ENCODE results near the gene ORMDL3. TPM values are rescaled to one million over a fixed set of nuclear protein-coding genes. Genes with fewer than 3 reads are reported as not detected.

ORMDL3 gene, protein sequence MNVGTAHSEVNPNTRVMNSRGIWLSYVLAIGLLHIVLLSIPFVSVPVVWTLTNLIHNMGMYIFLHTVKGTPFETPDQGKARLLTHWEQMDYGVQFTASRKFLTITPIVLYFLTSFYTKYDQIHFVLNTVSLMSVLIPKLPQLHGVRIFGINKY
- total RNA-seq (10 to 100 TPM; 44.2 to 45.0 TPM), polyA plus RNA-seq (10 to 100 TPM; 50.4 to 74.0 TPM)
- long read RNA-seq, donor 1, transcript ORMDL3-201 (4 exons, 2,111 nt) = major isoform, 9 of 13 reads
- long read RNA-seq, donor 1, partial matches to known transcripts = 1 of 13 reads
- long read RNA-seq, donor 1, other reads (novel, unspliced or antisense) = 0 of 13 reads
- long read RNA-seq, donor 2, partial matches to known transcripts = 0 of 3 reads
- long read RNA-seq, donor 2, other reads (novel, unspliced or antisense) = 3 of 3 reads

DNA sequence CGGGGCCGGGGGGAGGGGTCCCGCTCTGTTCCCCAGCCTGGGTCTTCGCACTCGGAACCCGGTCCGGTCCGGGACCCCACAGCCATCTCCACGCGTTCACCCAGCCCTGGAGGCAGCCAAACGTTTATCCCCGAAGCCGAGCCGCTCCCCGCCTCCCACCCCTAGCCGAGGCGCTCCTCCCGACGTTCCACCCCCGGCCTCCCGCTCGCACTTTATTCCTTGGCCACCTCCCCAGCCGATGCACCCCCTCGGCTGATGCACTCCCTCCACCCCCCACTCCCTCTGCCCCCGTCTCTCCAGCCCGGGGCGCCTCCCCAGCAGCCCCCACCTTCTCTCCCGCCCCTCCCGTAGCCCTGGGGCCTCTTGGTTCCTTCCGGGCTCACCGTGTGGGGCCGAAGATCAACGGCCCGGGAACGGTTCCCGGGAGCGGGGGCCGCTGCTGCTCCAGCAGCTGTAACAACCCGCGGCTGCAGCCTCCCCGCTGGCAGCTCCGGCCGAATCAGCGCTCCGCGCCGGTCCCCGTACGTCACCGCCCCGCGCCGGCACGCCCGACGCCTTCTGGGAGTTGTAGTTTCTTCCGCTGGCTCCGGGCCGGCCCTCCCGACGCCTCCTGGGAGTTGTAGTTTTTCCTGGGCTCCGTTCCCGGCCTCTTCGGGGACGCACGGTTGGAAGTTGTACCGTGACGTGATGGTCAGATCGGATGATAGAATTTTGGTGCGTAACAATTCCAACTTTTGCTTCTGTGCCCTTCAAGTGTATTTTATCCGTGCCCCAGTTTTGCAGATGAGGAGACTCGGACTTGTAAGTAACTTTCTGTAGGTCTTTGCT lies at the start of gene ORMDL3, which contains the start of gene LRRC3C:
Gene ORMDL3 (minus strand): TSS at position 501 of the 828 bp plus-strand sequence. CDS start 3,398 bp downstream, outside the sequence.
Gene LRRC3C (plus strand): TSS at position 632 of the 828 bp plus-strand sequence. CDS start 13,792 bp downstream, outside the sequence.
- WGBS, 2 donors = 1% methylated on average over 43 to 72 of the region's 72 CpGs
- Histone ChIP-seq H3K27ac (ENCODE audit: low read depth in 1 of 2, low read length in 2 of 2) (peak within 1 kb of the TSS; percentile 99 to 100), H3K4me3 (ENCODE audit: low read length in 2 of 2) (peak within 1 kb of the TSS; percentile 76 to 97), H3K9me3 (ENCODE audit: control insufficient read depth, low read length) (no peaks in the 10 kb centered on the region), H3K36me3 (ENCODE audit: control insufficient read depth in 1 of 2, insufficient read depth in 2 of 2, low read length in 1 of 2) (peaks cover 0 to 7% of the 10 kb centered on the region in 2 donors), H3K4me1 (ENCODE audit: control insufficient read depth in 1 of 2, insufficient read depth in 2 of 2, low read length in 2 of 2) (peaks cover 3 to 6% of the 10 kb centered on the region in 2 donors), H3K27me3 (ENCODE audit: control insufficient read depth in 1 of 2, insufficient read depth in 2 of 2, low read length in 1 of 2) (no peaks in the 10 kb centered on the region)
- DNase-seq (peak; percentile 96 to 98), ATAC-seq (ENCODE audit: low FRiP score) (peak; percentile 96)
- intact Hi-C loops (cut with DNase I) = loop anchor here in 1 of 2 donors (5.0 kb wide), 1 partner anchor 50 kb away; no protein-coding TSS in a partner anchor

- intact Hi-C loops (cut with DNase I) = loop anchor here (5.0 to 10.0 kb wide), 2 partner anchors 48 to 101 kb away; partner anchors contain the start of genes LRRC3C (in 1 of the 2) and ORMDL3 (in 1 of the 2)
- Histone ChIP-seq H3K27ac (ENCODE audit: low read depth in 1 of 2, low read length in 2 of 2) (no peak overlapping the region), H3K4me1 (ENCODE audit: control insufficient read depth in 1 of 2, insufficient read depth in 2 of 2, low read length in 2 of 2) (no peaks in the 10 kb centered on the region), H3K36me3 (ENCODE audit: control insufficient read depth in 1 of 2, insufficient read depth in 2 of 2, low read length in 1 of 2) (no peaks in the 10 kb centered on the region), H3K4me3 (ENCODE audit: low read length in 2 of 2) (no peak overlapping the region), H3K9me3 (ENCODE audit: control insufficient read depth, low read length) (no peaks in the 10 kb centered on the region), H3K27me3 (ENCODE audit: control insufficient read depth in 1 of 2, insufficient read depth in 2 of 2, low read length in 1 of 2) (no peaks in the 10 kb centered on the region)
- ATAC-seq (ENCODE audit: low FRiP score) (no peak), DNase-seq (no peak)
- WGBS, 2 donors = 61% methylated on average over 4 of the region's 4 CpGs
These were observed 48.4 kb upstream of the ORMDL3 start for GRCh38 chr17:39975801-39976200.

DNA sequence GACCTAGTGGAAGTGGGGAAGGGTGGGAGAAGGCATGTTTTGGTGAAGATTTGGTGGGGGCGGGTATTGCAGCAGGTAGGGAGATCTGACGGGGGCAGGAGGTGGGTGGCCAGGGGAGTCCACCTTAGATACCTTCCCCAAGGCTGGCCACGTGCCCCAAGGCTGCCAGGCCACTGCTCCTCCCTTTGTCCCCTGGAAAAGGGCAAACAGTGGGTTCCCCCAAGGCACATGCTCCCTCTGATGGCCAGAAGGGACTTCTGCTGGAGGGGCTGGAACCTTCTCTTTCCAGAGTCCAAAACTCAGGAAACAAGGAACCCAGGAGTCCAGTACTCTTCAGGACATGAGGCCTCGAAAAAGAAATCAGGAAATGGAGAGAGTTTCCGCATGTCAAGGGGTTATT lies 47.0 kb upstream of the ORMDL3 start:
- Histone ChIP-seq H3K27ac (ENCODE audit: low read depth in 1 of 2, low read length in 2 of 2) (no peak overlapping the region), H3K9me3 (ENCODE audit: control insufficient read depth, low read length) (no peaks in the 10 kb centered on the region), H3K4me1 (ENCODE audit: control insufficient read depth in 1 of 2, insufficient read depth in 2 of 2, low read length in 2 of 2) (no peaks in the 10 kb centered on the region), H3K36me3 (ENCODE audit: control insufficient read depth in 1 of 2, insufficient read depth in 2 of 2, low read length in 1 of 2) (no peaks in the 10 kb centered on the region), H3K27me3 (ENCODE audit: control insufficient read depth in 1 of 2, insufficient read depth in 2 of 2, low read length in 1 of 2) (no peaks in the 10 kb centered on the region), H3K4me3 (ENCODE audit: low read length in 2 of 2) (no peak overlapping the region)
- DNase-seq = no peak
- ATAC-seq (ENCODE audit: low FRiP score) = peak; percentile 11
- 79 to 84% methylated on average over 4 to 5 of the region's 5 CpGs for WGBS, 2 donors
- intact Hi-C loops (cut with DNase I) = loop anchor here in 1 of 2 donors (10.0 kb wide), 1 partner anchor 100 kb away; no protein-coding TSS in a partner anchor

DNA sequence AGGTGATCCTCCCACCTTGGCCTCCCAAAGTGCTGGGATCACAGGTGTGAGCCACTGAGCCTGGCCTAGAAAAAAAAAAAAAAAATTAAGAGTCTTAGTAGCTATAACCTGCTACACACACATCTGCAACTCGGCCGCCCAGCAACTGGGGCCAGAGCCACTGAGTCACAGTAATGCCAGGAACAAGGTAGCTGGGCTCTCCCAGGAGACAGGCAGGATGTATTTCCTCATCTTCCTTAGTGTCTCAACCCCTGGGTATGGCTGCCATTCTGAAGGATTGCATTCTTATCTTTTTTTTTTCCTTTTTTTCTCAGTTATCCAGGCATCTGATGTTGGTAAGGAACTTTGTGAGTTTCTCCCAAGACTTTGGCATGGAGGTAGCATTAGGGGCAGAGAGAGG lies 46.1 kb upstream of the ORMDL3 start:
- no peak for ATAC-seq (ENCODE audit: low FRiP score)
- Histone ChIP-seq H3K27ac (ENCODE audit: low read depth in 1 of 2, low read length in 2 of 2) (no peak overlapping the region), H3K4me1 (ENCODE audit: control insufficient read depth in 1 of 2, insufficient read depth in 2 of 2, low read length in 2 of 2) (no peaks in the 10 kb centered on the region), H3K4me3 (ENCODE audit: low read length in 2 of 2) (no peak overlapping the region), H3K9me3 (ENCODE audit: control insufficient read depth, low read length) (no peaks in the 10 kb centered on the region), H3K36me3 (ENCODE audit: control insufficient read depth in 1 of 2, insufficient read depth in 2 of 2, low read length in 1 of 2) (no peaks in the 10 kb centered on the region), H3K27me3 (ENCODE audit: control insufficient read depth in 1 of 2, insufficient read depth in 2 of 2, low read length in 1 of 2) (no peaks in the 10 kb centered on the region)
- intact Hi-C loops (cut with DNase I) = loop anchor here in 1 of 2 donors (10.0 kb wide), 1 partner anchor 99 kb away; no protein-coding TSS in a partner anchor
- WGBS, 2 donors = 87 to 97% methylated on average over 2 of the region's 2 CpGs
- DNase-seq = no peak

- Histone ChIP-seq H3K36me3 (ENCODE audit: control insufficient read depth in 1 of 2, insufficient read depth in 2 of 2, low read length in 1 of 2) (no peaks in the 10 kb centered on the region), H3K4me1 (ENCODE audit: control insufficient read depth in 1 of 2, insufficient read depth in 2 of 2, low read length in 2 of 2) (no peaks in the 10 kb centered on the region), H3K4me3 (ENCODE audit: low read length in 2 of 2) (no peak overlapping the region), H3K9me3 (ENCODE audit: control insufficient read depth, low read length) (no peaks in the 10 kb centered on the region), H3K27me3 (ENCODE audit: control insufficient read depth in 1 of 2, insufficient read depth in 2 of 2, low read length in 1 of 2) (no peaks in the 10 kb centered on the region), H3K27ac (ENCODE audit: low read depth in 1 of 2, low read length in 2 of 2) (no peak overlapping the region)
- DNase-seq = no peak
- no peak for ATAC-seq (ENCODE audit: low FRiP score)
- intact Hi-C loops (cut with DNase I) = loop anchor here in 1 of 2 donors (10.0 kb wide), 1 partner anchor 97 kb away; no protein-coding TSS in a partner anchor
- whole genome bisulfite sequencing, 2 donors = 19 to 22% methylated on average over 3 of the region's 3 CpGs
These were observed 44.9 kb upstream of the ORMDL3 start for GRCh38 chr17:39972271-39972670.

GRCh38 chr17:39971076-39971603 lies 43.7 kb upstream of the ORMDL3 start:
- 85 to 87% methylated on average over 4 of the region's 4 CpGs for WGBS, 2 donors
- no peaks in the 10 kb centered on the region for H3K9me3 ChIP-seq (ENCODE audit: control insufficient read depth, low read length)
- no peak for DNase-seq
- ATAC-seq (ENCODE audit: low FRiP score) = no peak
- H3K4me1 ChIP-seq (ENCODE audit: control insufficient read depth in 1 of 2, insufficient read depth in 2 of 2, low read length in 2 of 2) = no peaks in the 10 kb centered on the region
- H3K36me3 ChIP-seq (ENCODE audit: control insufficient read depth in 1 of 2, insufficient read depth in 2 of 2, low read length in 1 of 2) = no peaks in the 10 kb centered on the region
- H3K4me3 ChIP-seq (ENCODE audit: low read length in 2 of 2) = no peak overlapping the region
- no peaks in the 10 kb centered on the region for H3K27me3 ChIP-seq (ENCODE audit: control insufficient read depth in 1 of 2, insufficient read depth in 2 of 2, low read length in 1 of 2)
- no peak overlapping the region for H3K27ac ChIP-seq (ENCODE audit: low read depth in 1 of 2, low read length in 2 of 2)
- intact Hi-C loops (cut with DNase I) = loop anchor here in 1 of 2 donors (10.0 kb wide), 1 partner anchor 96 kb away; no protein-coding TSS in a partner anchor

- Histone ChIP-seq H3K9me3 (ENCODE audit: control insufficient read depth, low read length) (no peaks in the 10 kb centered on the region), H3K36me3 (ENCODE audit: control insufficient read depth in 1 of 2, insufficient read depth in 2 of 2, low read length in 1 of 2) (no peaks in the 10 kb centered on the region), H3K4me1 (ENCODE audit: control insufficient read depth in 1 of 2, insufficient read depth in 2 of 2, low read length in 2 of 2) (no peaks in the 10 kb centered on the region), H3K27me3 (ENCODE audit: control insufficient read depth in 1 of 2, insufficient read depth in 2 of 2, low read length in 1 of 2) (no peaks in the 10 kb centered on the region), H3K27ac (ENCODE audit: low read depth in 1 of 2, low read length in 2 of 2) (no peak overlapping the region), H3K4me3 (ENCODE audit: low read length in 2 of 2) (no peak overlapping the region)
- DNase-seq (no peak), ATAC-seq (ENCODE audit: low FRiP score) (no peak)
- 68 to 71% methylated on average over 7 of the region's 7 CpGs for WGBS, 2 donors
- intact Hi-C loops (cut with DNase I) = loop anchor here in 1 of 2 donors (10.0 kb wide), 1 partner anchor 95 kb away; no protein-coding TSS in a partner anchor
These were observed 42.8 kb upstream of the ORMDL3 start for GRCh38 chr17:39970157-39970692.

GRCh38 chr17:39969375-39969774 lies 42.0 kb upstream of the ORMDL3 start:
- ATAC-seq (ENCODE audit: low FRiP score) (no peak), DNase-seq (no peak)
- WGBS, 2 donors = 44 to 47% methylated on average over 6 of the region's 6 CpGs
- Histone ChIP-seq H3K27me3 (ENCODE audit: control insufficient read depth in 1 of 2, insufficient read depth in 2 of 2, low read length in 1 of 2) (no peaks in the 10 kb centered on the region), H3K27ac (ENCODE audit: low read depth in 1 of 2, low read length in 2 of 2) (no peak overlapping the region), H3K4me1 (ENCODE audit: control insufficient read depth in 1 of 2, insufficient read depth in 2 of 2, low read length in 2 of 2) (no peaks in the 10 kb centered on the region), H3K9me3 (ENCODE audit: control insufficient read depth, low read length) (no peaks in the 10 kb centered on the region), H3K4me3 (ENCODE audit: low read length in 2 of 2) (no peak overlapping the region), H3K36me3 (ENCODE audit: control insufficient read depth in 1 of 2, insufficient read depth in 2 of 2, low read length in 1 of 2) (no peaks in the 10 kb centered on the region)
- intact Hi-C loops (cut with DNase I) = loop anchor here in 1 of 2 donors (10.0 kb wide), 1 partner anchor 105 kb away; the partner anchor contains the start of genes IKZF3 and ZPBP2
